ENCODE measurements around the gene DENND1A. TPM values are rescaled to one million over a fixed set of nuclear protein-coding genes. Genes with fewer than 3 reads are reported as not detected.

The DENND1A gene

Small RNA genes within 50 kb of the gene (small RNA-seq; reads per million reads assigned to genes)
- gene MIR601 (not detected), gene MIR7150 (not detected)

Measured in skeletal muscle satellite cell (primary cell).